Measurements from ENCODE around the gene DXO. TPM values are rescaled to one million over a fixed set of nuclear protein-coding genes. Genes with fewer than 3 reads are reported as not detected.

The DXO gene
- total and polyA plus RNA-seq, 2 donors (not counting 1 experiment from before 2014, with no cell fraction given): 36.1 to 150 TPM

DNA sequence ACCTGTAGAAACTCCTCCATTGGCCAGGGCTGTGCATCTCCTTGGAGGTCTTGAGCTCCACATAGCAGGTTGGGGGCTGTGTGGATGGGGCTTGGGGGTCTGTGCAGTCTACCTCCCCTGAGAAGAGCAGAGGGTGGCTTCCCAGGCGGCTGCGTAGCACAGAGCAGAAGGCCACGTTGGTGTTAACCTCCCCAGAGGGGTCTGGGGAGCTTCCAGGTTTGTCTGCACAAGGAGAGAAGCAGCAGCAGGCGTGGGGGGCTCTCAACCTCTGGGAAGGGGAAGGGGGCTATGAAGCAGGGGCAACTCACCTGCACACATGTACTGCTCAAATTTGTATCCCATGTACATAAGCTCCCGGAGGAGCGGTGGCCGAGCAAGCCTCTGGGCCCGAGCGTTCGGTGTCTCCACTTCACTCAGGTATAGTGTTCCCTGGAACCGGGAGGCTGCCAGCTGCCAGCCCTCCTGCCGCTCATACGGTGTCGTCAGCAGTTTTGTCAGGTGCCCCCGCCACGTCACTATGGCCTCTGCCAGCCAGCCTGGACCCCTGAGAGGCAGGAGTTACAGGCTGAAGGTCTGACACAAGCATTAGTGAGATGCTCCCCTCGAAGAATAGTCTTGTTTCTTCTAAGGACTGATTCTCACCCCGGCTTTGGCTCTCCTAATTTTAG lies 1.2 kb downstream of the DXO start:
- peak overlapping the region; percentile 98 for H3K4me3 Mint-ChIP-seq
- Histone ChIP-seq H2AFZ (ENCODE audit: insufficient read depth, low read depth, low read length, poor library complexity, severe bottlenecking) (no peak overlapping the region), H4K20me1 (ENCODE audit: control insufficient read depth, insufficient read depth, low read length, poor library complexity, severe bottlenecking) (no peaks in the 10 kb centered on the region), H3K36me3 (replicated peaks in 1 of 2; ENCODE audit: control extremely low read depth in 1 of 2, control insufficient read depth in 1 of 2, extremely low read depth in 1 of 2, insufficient read depth in 2 of 2, low read length in 1 of 2) (peaks cover 2 to 44% of the 10 kb centered on the region in 2 experiments), H3K4me2 (replicated peaks; ENCODE audit: low read depth, low read length, poor library complexity, severe bottlenecking) (peak overlapping the region; percentile 89), H3K79me2 (ENCODE audit: control insufficient read depth, insufficient read depth, low read length) (peaks cover 11% of the 10 kb centered on the region), H3K27ac (ENCODE audit: low read length in 2 of 2) (peak overlapping the region; percentile 96 to 100), H3K4me1 (ENCODE audit: control insufficient read depth in 2 of 2, insufficient read depth in 2 of 2, low read length in 2 of 2) (peaks cover 18 to 23% of the 10 kb centered on the region in 2 donors), H3K9me3 (ENCODE audit: control extremely low read depth in 1 of 3, control insufficient read depth in 2 of 3, insufficient read depth in 1 of 3, low read length in 2 of 3) (no peaks in the 10 kb centered on the region), H3K27me3 (replicated peaks in 1 of 4; ENCODE audit: control extremely low read depth in 1 of 4, control insufficient read depth in 3 of 4, insufficient read depth in 4 of 4, low read length in 3 of 4) (no peaks in the 10 kb centered on the region), H3K4me3 (ENCODE audit: control extremely low read depth in 1 of 5, extremely low read depth in 1 of 5, insufficient read depth in 1 of 5, low read depth in 2 of 5, low read length in 4 of 5) (peak overlapping the region in 2 of 5 experiments; percentile 91 to 92), H3K9ac (ENCODE audit: low read length) (peak overlapping the region; percentile 98)
- H3K9me3 Mint-ChIP-seq (ENCODE audit: insufficient read depth): no peaks in the 10 kb centered on the region
- H3K4me1 Mint-ChIP-seq: peaks cover 34% of the 10 kb centered on the region
- DNase-seq: peak; percentile 36
- ATAC-seq (ENCODE audit: low read depth): no peak
- intact Hi-C loops (cut with micrococcal nuclease): loop anchor here (10.0 kb wide), 4 partner anchors 136 to 1906 kb away; partner anchors contain the start of genes CLIC1, HSD17B8, POLR1H and PPP1R11
- POLR2A ChIA-PET: interaction anchor here (1.1 to 3.6 kb wide), 4 partner anchors 7 to 74 kb away, joined by 3 to 24 read pairs (median 6); partner anchors contain the start of genes EHMT2, NELFE and SKIC2
- peak overlapping the region; percentile 100 for H3K27ac Mint-ChIP-seq
- CTCF ChIA-PET: interaction anchor here (1.8 kb wide), 1 partner anchor 11 kb away, joined by 10 read pairs; the partner anchor contains the start of genes NELFE and SKIC2
- 89% methylated on average over 17 of the region's 18 CpGs for WGBS (ENCODE audit: insufficient coverage)
- no peaks in the 10 kb centered on the region for H3K27me3 Mint-ChIP-seq
- TF ChIP-seq EZH2 (IDR thresholded peaks at IDR 0.05; ENCODE audit: borderline replicate concordance, insufficient read depth, low read depth, low read length, poor library complexity, severe bottlenecking): no peak

DNA sequence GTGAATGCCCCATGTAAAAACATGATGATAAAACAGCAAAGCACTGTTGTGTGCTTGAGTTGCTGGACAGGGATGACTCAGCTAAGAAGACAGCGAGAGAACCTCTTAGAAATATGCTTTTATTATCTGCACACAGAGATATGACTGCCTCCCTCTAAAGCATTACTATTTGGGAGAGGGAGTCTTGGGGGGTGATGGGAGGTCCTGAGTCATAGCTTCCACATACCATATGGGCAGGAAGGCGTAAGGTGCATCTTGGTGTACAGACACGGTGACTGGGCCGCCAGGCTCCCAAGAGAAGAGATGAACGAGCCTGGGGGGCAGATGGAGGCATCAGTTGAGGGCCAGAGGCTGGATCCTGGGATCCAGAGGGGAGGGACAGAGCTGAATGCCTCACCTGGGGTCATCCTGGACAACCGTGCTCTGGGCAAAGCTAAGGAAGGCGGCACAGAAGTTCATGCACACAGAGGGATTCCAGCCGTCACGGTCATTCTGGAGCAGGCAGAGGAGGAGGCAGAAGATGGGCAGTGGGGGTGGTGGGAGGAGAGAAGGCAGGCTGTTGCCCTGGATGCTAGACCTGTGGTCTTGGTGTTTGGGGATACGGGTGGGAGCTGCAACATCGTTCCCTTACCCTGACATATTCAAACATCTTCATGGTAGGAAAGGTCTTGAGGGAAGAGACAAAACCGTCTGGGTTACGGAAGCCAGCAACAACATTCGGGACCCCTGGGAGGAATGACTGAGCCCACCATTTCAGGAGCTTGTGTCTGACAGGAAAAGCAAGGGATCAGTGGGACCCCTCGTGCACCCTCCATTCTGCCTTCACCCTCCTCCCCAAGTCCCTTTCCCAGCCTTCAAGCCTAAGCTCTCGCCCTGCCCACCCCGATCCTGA lies 2.0 kb downstream of the DXO start:
- Histone ChIP-seq H3K27me3 (replicated peaks in 1 of 4; ENCODE audit: control extremely low read depth in 1 of 4, control insufficient read depth in 3 of 4, insufficient read depth in 4 of 4, low read length in 3 of 4) (no peaks in the 10 kb centered on the region), H3K79me2 (ENCODE audit: control insufficient read depth, insufficient read depth, low read length) (peaks cover 11% of the 10 kb centered on the region), H3K4me3 (ENCODE audit: control extremely low read depth in 1 of 5, extremely low read depth in 1 of 5, insufficient read depth in 1 of 5, low read depth in 2 of 5, low read length in 4 of 5) (no peak overlapping the region), H3K9ac (ENCODE audit: low read length) (no peak overlapping the region), H3K4me1 (ENCODE audit: control insufficient read depth in 2 of 2, insufficient read depth in 2 of 2, low read length in 2 of 2) (peaks cover 18 to 23% of the 10 kb centered on the region in 2 donors), H3K27ac (ENCODE audit: low read length in 2 of 2) (peak overlapping the region; percentile 96 to 100), H4K20me1 (ENCODE audit: control insufficient read depth, insufficient read depth, low read length, poor library complexity, severe bottlenecking) (no peaks in the 10 kb centered on the region), H3K4me2 (replicated peaks; ENCODE audit: low read depth, low read length, poor library complexity, severe bottlenecking) (peak overlapping the region; percentile 89), H3K9me3 (ENCODE audit: control extremely low read depth in 1 of 3, control insufficient read depth in 2 of 3, insufficient read depth in 1 of 3, low read length in 2 of 3) (no peaks in the 10 kb centered on the region), H2AFZ (ENCODE audit: insufficient read depth, low read depth, low read length, poor library complexity, severe bottlenecking) (no peak overlapping the region), H3K36me3 (replicated peaks in 1 of 2; ENCODE audit: control extremely low read depth in 1 of 2, control insufficient read depth in 1 of 2, extremely low read depth in 1 of 2, insufficient read depth in 2 of 2, low read length in 1 of 2) (peaks cover 2 to 52% of the 10 kb centered on the region in 2 experiments)
- peak overlapping the region; percentile 46 for H3K4me3 Mint-ChIP-seq
- ATAC-seq (ENCODE audit: low read depth) (no peak), DNase-seq (no peak)
- peak overlapping the region; percentile 100 for H3K27ac Mint-ChIP-seq
- 91% methylated on average over 12 of the region's 17 CpGs for WGBS (ENCODE audit: insufficient coverage)
- ChIA-PET POLR2A (interaction anchor here (2.2 kb wide), 1 partner anchor 73 kb away, joined by 6 read pairs; the partner anchor contains the start of gene EHMT2), CTCF (no interaction called here)
- no peak for TF ChIP-seq CTCF (IDR thresholded peaks at IDR 0.05)
- H3K9me3 Mint-ChIP-seq (ENCODE audit: insufficient read depth): no peaks in the 10 kb centered on the region
- H3K4me1 Mint-ChIP-seq: peaks cover 34% of the 10 kb centered on the region
- no peaks in the 10 kb centered on the region for H3K27me3 Mint-ChIP-seq
- intact Hi-C loops (cut with micrococcal nuclease): loop anchor here (10.0 kb wide), 4 partner anchors 135 to 1905 kb away; partner anchors contain the start of genes CLIC1, HSD17B8, POLR1H and PPP1R11

Data from B cell (primary cell).